HG03571 (cell line): Measurements from ENCODE around the gene IFITM1.
A peak's percentile ranks its signal among the peaks of the same experiment; 100 is the strongest.

ENCODE experiments used
- ATAC-seq: cut with Tn5 transposase; IDR thresholded peaks from one replicate; pipeline ENCODE4 v1.9.1; 2021; ENCODE audit not compliant: unreplicated experiment

The IFITM1 gene

GRCh38 chr11:313787-314553, at the start of gene IFITM1:
TSS of gene IFITM1 (plus strand) at chr11:314040. CDS start at chr11:314171, 131 bp downstream.
- ATAC-seq, result peak; percentile 30

DNA sequence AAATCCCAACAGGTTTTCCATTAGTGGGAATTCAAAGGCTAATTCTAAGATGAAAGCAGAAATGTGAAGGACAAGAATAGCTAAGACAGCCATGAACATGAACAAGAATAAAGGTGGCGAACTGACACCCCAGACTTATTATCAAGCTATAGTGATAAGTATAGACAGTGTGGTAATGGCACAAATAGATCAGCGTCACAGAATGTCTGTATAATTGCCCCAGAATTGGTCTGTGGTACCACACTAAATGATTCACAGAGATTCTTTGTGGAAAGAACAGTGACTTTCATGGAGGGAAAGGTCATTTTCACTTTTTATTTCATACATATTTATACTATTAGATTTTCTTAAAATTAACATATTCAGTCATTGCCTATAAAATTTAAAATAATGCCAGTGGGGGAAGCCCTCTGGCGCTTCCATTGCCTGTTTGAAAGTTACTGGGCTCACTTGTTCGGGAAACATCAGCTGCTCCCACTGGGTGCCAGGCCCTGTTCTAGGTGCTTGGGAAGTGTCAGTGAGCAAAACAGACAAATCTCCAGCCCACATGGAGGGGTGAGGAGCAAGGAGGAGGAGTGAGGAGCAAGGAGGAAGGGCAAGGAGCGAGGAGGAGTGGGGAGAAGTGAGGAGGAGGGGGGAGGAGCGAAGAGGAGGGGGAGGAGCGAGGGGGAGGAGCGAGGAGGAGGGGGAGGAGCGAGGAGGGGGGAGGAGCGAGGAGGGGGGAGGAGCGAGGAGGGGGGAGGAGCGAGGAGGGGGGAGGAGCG, 47.0 kb upstream of the IFITM1 start:
- ATAC-seq, result no peak

DNA sequence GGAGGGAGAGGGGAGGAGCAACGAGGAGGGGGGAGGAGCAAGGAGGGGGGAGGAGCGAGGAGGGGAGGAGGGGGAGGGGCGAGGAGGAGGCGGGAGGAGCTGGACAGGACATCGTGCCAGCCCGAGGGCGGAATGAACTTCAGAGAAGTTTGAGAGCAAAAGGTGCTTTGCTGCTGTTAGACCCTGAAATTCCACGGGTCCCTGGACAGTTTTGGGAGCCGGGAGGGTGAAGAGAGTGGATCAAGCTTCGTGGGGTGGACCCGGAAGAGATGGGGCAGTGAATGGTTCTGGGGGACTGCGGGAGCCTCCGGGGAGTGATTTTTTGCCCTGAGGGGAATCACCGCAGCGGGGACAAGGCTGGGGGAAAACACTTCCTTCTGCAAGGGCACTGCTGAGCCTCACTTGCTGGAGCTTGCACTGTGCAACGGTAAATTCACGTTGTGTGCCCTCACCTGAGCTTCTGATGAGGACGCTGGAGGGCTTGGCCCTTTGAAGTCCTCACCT, 46.3 kb upstream of the IFITM1 start:
- ATAC-seq, result no peak

DNA sequence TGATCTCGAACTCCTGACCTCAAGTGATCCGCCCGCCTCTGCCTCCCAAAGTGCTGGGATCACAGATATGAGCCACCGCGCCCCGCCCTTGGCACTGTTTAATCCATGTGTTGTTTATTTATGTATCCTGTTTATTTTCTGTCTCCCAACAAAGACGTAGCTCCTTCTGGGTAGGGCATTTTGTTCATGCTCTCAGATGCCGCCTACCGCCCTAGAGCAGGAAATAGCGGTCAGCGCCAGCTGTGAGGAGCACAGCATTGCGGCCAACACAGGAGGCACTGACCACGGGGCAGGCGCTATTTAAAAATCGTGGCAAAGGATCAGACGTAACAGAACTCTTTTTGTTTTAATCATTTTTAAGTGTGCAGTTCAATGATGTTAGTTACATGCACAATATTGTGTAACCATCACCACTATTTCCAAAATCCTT, 45.1 kb upstream of the IFITM1 start:
- ATAC-seq, result peak; percentile 39

DNA sequence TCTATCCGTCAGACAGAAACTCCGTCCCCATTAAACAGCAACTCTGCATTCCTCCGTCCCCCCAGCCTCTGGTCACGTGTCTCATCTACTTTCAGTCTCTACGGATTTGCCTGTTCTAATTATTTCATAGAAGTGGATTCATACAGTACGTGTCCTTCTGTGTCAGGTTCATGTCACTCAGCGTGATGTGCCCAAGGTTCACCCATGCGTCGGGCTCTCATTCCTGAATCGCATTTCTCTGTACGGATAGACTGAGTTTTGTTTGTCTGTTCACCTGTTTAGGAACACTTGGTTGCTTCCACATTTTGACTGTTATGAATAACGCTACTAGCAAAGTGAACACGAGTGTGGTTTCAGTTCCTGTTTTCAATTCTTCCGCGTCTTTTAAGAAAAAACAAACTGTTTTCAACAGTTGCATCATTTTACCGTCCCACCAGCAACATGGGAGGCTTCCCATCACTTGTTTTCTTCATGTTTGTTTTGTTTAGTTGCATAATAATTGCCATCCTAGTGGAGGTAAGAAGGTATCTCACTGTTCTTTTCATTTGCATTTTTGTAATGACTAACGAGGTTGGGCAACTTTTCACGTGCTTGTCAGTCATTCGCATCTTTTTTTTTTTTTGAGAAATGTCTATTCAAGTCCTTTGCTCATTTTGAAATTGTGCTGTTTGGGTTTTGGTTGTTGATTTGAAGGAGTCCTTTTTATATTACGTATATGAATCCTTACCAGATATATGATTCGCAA, 44.5 kb upstream of the IFITM1 start:
- ATAC-seq, result peak; percentile 69

DNA sequence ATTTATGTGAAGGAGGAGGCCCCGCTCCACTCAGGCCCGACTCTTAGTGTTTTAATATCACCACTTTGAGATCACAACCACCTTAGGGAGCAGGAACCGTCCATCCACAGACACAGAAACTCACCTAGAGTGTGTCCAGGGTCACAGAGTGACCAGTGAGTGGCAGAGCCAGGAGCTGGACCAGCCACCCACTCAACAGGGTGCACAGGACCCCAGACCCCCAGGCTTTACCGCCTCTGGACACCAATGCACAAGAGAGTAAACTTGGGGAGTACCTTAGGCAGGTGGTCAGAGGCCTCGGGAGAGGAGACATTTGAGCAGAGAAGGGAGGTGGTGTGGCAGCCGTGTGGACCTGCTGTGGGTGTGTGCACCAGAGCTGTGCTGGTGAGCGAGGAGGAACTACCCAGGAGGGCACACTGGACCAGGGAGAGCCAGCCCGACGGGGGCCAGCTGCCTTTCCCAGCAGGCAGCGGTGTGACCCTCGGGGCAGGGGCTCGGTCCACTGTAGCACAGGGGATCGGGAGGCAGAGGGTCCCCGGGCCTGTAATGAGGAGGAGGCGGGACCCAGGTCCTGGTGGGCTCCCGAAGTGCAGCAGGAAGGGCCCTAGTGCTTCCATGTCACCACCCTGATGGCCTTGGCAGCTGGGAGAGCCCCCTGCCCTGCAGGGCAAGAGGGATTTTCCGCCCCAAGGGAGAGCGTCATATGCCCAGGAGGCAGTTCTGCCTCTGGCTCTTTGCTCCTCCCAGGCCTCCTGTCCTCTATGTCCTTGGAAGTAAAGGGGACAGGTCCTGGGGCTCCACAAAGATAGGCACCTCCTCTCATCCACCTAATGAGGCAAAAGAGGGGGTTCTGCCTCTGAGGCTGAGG, 43.2 kb upstream of the IFITM1 start:
- no peak for ATAC-seq

GRCh38 chr11:271319-271715, 42.5 kb upstream of the IFITM1 start:
- no peak for ATAC-seq

DNA sequence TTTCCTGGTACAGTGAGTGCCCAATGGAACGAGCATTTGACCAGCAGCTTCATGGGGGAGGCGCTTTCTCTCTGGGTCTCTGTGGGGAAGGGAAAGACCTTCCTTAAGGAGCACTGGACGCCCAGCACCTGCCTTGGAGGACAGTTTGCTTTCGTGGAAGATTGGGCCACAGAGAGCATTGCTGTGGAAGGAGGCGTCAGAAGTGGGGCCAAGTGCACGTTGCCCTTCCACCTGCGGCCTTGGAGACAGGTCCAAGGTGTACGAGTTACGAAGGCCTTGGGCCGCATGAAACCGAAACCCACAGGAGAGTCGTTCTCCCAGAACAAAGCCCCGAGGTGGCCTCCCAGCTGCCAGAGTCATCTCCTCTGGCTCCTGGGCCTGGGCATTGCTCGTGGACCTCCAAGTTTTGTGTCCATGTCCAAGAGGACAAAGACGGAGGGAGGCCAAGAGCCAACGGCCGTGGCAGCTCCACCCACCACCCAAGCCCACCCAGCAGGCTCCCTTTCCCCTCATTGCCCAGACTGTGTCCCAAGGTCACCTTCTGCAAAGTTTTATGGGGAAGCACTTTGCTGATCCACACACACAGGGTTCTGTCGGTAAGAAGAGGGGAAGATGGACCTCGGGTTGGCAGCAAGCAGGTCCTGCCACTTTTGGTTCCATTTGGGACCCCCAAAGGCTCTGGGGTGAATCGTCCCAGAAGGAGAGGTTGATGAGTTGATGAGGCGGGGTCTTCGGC, 41.5 kb upstream of the IFITM1 start:
- ATAC-seq, result no peak

DNA sequence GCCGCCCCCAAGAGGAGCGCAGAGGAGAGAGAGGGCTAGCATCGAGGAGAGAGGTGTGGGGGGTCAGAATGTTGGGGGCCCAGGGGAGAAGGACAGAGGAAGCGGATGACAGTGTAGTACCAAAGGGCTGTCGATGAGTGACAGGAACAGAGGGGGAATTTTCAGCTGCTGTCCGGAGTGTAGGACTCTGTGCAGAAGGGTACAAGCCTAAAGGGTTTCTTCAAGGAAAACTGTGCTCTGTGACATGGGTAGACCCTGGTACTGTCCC, 41.0 kb upstream of the IFITM1 start:
- ATAC-seq, result no peak

GRCh38 chr11:276219-276618, 37.6 kb upstream of the IFITM1 start:
- ATAC-seq, result no peak

DNA sequence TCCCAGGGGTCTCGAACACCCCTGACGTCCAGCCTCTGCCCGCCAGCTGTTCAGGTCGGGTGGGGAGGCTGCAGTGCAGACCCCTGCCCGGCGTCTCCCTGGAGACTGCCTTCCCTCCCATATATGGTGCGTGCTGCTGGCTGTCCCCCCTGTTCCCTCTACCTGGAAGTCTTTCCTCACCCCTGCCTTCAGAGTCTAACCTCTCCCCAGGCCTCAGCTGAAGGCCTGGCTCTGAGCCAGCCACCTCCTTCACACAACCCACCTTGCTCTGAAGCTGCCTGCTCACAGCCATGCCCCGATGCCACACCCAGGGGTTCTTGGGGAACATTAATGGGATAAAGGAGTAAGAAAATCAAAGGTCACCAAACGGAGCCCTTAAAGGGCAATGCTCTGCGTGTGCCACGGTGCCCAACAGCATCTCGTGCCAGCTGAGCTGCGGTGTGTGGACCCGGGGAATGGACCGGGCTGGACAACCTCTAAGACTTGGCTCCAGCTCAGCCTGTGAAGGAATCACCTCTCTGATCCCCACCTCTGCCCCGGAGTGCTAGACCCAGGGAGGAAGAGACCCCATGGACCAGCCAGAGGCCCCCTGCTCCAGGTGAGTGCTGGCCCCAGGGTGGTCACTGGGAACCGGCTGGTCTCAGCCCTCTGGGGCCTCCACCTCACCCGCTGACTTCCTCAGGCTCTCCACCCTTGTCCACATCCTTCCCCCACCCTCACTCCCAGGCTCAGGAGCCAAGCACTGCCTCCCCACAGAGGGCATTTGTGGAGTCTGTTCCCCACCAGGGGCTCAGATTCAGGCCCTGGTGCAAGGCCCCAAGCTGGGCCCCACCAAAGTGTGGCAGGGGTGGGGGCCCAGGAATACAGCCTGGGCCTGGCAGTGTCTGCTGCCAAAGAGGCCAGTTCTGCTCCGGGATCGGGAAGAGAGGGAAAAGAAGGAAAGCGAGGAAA, 35.6 kb upstream of the IFITM1 start, which contains the start of gene NLRP6:
Gene NLRP6 (plus strand): TSS at position 407 of the 951 bp plus-strand sequence. CDS start 163 bp downstream, at position 570.
- no peak for ATAC-seq

DNA sequence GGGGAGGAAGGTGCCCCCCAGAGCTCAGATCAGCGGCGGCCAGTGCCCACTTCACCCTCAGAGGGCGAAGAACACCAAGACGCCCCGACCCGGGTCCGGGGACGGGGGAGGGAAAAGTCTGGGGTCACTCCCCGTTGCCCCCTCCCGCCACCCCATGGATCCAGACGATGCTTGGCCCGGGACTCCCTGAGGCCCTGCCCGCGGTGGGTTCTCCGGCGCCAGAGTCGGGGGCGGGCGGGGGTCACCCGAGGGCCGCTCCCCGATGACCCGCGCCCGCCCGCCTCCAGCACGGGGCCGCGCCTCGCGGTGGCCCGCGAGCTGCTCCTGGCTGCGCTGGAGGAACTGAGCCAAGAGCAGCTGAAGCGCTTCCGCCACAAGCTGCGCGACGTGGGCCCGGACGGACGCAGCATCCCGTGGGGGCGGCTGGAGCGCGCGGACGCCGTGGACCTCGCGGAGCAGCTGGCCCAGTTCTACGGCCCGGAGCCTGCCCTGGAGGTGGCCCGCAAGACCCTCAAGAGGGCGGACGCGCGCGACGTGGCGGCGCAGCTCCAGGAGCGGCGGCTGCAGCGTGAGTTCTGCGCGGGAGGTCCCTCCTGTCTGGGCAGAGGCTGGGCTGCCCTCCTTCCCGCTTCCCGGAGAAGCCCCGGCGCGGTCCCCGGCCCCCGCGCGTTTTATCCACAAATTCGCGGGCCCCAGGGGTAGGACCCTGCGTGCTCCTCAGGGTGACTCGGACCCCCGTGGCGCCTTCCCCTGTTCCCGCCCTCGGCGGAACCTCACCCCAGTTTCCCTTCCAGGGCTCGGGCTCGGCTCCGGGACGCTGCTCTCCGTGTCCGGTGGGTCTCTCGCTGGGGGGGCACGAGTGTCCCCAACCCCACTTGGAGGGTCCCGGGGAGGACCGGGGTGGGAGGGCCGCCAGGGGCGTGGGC, 34.5 kb upstream of the IFITM1 start:
- ATAC-seq, result no peak

DNA sequence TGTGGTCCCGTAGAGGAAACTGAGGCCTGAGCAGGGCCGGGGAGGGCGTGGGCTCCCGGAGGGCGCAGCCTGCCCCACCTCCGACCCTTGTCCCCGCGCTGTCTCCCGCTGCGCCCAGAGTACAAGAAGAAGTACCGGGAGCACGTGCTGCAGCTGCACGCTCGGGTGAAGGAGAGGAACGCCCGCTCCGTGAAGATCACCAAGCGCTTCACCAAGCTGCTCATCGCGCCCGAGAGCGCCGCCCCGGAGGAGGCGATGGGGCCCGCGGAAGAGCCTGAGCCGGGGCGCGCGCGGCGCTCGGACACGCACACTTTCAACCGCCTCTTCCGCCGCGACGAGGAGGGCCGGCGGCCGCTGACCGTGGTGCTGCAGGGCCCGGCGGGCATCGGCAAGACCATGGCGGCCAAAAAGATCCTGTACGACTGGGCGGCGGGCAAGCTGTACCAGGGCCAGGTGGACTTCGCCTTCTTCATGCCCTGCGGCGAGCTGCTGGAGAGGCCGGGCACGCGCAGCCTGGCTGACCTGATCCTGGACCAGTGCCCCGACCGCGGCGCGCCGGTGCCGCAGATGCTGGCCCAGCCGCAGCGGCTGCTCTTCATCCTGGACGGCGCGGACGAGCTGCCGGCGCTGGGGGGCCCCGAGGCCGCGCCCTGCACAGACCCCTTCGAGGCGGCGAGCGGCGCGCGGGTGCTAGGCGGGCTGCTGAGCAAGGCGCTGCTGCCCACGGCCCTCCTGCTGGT, 33.7 kb upstream of the IFITM1 start:
- no peak for ATAC-seq

DNA sequence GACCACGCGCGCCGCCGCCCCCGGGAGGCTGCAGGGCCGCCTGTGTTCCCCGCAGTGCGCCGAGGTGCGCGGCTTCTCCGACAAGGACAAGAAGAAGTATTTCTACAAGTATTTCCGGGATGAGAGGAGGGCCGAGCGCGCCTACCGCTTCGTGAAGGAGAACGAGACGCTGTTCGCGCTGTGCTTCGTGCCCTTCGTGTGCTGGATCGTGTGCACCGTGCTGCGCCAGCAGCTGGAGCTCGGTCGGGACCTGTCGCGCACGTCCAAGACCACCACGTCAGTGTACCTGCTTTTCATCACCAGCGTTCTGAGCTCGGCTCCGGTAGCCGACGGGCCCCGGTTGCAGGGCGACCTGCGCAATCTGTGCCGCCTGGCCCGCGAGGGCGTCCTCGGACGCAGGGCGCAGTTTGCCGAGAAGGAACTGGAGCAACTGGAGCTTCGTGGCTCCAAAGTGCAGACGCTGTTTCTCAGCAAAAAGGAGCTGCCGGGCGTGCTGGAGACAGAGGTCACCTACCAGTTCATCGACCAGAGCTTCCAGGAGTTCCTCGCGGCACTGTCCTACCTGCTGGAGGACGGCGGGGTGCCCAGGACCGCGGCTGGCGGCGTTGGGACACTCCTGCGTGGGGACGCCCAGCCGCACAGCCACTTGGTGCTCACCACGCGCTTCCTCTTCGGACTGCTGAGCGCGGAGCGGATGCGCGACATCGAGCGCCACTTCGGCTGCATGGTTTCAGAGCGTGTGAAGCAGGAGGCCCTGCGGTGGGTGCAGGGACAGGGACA, 32.9 kb upstream of the IFITM1 start:
- ATAC-seq, result no peak

DNA sequence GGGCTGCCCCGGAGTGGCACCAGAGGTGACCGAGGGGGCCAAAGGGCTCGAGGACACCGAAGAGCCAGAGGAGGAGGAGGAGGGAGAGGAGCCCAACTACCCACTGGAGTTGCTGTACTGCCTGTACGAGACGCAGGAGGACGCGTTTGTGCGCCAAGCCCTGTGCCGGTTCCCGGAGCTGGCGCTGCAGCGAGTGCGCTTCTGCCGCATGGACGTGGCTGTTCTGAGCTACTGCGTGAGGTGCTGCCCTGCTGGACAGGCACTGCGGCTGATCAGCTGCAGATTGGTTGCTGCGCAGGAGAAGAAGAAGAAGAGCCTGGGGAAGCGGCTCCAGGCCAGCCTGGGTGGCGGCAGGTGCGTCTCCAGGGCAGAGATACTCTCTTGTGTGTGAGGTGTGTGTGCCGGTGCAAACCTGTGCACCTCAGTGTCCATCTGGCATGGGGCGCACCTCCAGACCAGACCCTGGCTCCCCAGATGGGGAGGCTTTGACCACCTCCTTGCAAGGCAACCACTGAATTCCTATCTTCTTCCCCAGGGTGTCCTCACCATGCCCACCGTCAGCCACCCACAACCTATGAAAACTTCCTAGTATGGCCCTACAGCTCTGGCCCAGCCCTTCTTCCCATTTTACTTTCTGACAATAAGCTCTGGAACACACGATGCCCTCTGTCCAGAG, 32.2 kb upstream of the IFITM1 start:
- no peak for ATAC-seq

DNA sequence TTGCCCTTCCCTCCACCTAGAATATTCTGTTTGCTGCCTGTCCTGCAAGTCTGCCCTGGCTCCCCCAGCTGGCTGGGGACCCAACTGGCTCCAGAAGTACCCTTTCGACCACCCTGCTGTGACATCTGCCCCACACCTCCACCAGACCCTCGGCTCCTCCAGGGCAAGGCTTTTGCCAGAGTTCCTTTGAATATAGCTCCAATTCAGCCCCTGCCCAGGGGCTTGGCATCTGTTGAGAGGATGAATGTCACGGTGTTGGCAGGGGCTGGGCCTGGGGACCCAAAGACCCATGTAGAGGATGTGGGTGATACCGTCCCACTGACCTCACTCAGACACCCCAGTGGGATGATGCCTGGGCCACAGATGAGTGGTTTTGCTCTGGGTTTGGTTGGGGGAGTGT, 31.7 kb upstream of the IFITM1 start:
- ATAC-seq, result no peak
